DOHH2 (cell line): ENCODE measurements around the gene PCAT6.

Experiments
- CTCF ChIP-seq: fragments of 200-600 bp; sonication (generic); IDR thresholded peaks from one replicate; pipeline ENCODE4 v1.5.1; 2014; ENCODE audit warnings: antibody characterized with exemption, mild to moderate bottlenecking, low read depth, low read length; ENCODE audit not compliant: poor library complexity, severe bottlenecking
- EZH2phosphoT487 ChIP-seq: fragments of 200-600 bp; sonication (generic); IDR thresholded peaks from 2 replicates; pipeline ENCODE4 v1.6.1; 2017; ENCODE audit warnings: borderline replicate concordance, mild to moderate bottlenecking, antibody characterized with exemption, low read length, moderate library complexity, mixed read lengths

GRCh38 chr1:202807451-202807925 is 3.3 kb upstream of the PCAT6 start:
- TF ChIP-seq CTCF (no peak), EZH2phosphoT487 (no peak)
